NK-92 treated with Interleukin-12 subunit alpha and Interleukin-12 subunit beta, amount 100 ng/mL, for 24 hours (cell line): ENCODE measurements around the gene MDK.
"Not testable (repeated sequence)": the region's sequence is repeated elsewhere in the genome, so short reads cannot be mapped to it uniquely, and the experiment has no call there.

Experiments used
- DNase-seq: peaks from one replicate; lab custom pipeline; 2025; lab: John Stamatoyannopoulos, UW

MDK gene

GRCh38 chr11:46369458-46370152 is 11.9 kb upstream of the MDK start:
- DNase-seq: no peak

- no peak for DNase-seq
These were observed 11.2 kb upstream of the MDK start for GRCh38 chr11:46370253-46370652.

GRCh38 chr11:46371262-46371661 is 10.2 kb upstream of the MDK start:
- DNase-seq: not testable (repeated sequence)

GRCh38 chr11:46372086-46372485 is 9.4 kb upstream of the MDK start:
- DNase-seq: no peak

- DNase-seq: not testable (repeated sequence)
These were observed 9.0 kb upstream of the MDK start for GRCh38 chr11:46372501-46372900.

GRCh38 chr11:46373787-46374740 is 7.4 kb upstream of the MDK start:
- no peak for DNase-seq

GRCh38 chr11:46374815-46375214 is 6.7 kb upstream of the MDK start:
- DNase-seq: no peak

- DNase-seq: no peak
These were observed 5.9 kb upstream of the MDK start for GRCh38 chr11:46375392-46376101.

- no peak for DNase-seq
These were observed 5.0 kb upstream of the MDK start for GRCh38 chr11:46376258-46377050.

- no peak for DNase-seq
These were observed 4.2 kb upstream of the MDK start for GRCh38 chr11:46377290-46377689.

GRCh38 chr11:46377831-46378230 is 3.6 kb upstream of the MDK start:
- DNase-seq: no peak

- DNase-seq: no peak
These were observed 3.2 kb upstream of the MDK start for GRCh38 chr11:46378296-46378695.

GRCh38 chr11:46378811-46379481 is 2.5 kb upstream of the MDK start:
- DNase-seq: no peak

GRCh38 chr11:46379482-46380293 is 1.8 kb upstream of the MDK start:
- DNase-seq: not testable (repeated sequence)

- DNase-seq: no peak
These were observed 975 bp upstream of the MDK start for GRCh38 chr11:46380340-46381047.

- no peak for DNase-seq
These were observed 563 bp downstream of the MDK start for GRCh38 chr11:46381819-46382645.

- no peak for DNase-seq
These were observed 1.4 kb downstream of the MDK start for GRCh38 chr11:46382646-46383403.

GRCh38 chr11:46383404-46383758 is 1.9 kb downstream of the MDK start:
- no peak for DNase-seq
